GM21825 (cell line): ENCODE data around the gene TFG.

ENCODE experiments used
- ATAC-seq: cut with Tn5 transposase; IDR thresholded peaks from one replicate; pipeline ENCODE4 v1.9.1; 2021; ENCODE audit warnings: mild to moderate bottlenecking, moderate library complexity; ENCODE audit not compliant: unreplicated experiment

The TFG gene

DNA sequence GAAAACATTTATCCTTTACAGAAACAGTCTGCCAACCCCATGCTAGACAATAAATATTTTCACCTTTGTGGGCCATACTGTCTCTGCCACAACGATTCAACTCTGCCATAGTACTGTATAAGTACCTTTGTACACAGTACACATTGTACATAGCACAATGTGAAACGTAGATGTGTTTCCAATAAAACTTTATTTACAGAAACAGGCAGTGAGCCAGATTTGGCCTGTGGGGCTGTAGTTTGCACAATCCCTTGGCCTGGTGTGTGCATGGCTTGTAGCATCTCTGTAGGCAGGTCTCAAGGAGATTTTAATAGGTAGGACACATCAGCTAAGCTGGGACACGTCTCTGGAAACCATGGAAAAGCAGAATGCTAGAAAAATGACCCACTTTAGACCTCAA is 74.3 kb downstream of the TFG start:
- no peak for ATAC-seq

DNA sequence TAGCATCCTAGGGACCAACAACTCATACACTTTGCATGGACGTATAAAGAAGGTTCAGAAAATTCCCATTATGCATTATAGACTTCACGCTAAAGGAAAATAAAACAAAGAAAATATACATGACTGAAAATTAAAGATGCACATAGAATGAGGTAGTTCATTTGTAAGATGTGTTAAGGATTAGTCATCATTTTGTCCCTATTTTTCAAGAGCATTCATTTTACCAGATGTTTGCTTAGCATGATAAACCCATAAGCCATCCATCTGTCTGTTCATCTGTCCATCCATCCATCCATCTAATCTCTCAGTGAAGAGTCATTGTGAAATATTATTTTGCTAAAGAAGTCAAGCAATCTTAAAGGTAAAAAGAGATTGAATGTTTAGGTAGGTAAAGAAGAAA is 80.3 kb downstream of the TFG start:
- ATAC-seq, result no peak

DNA sequence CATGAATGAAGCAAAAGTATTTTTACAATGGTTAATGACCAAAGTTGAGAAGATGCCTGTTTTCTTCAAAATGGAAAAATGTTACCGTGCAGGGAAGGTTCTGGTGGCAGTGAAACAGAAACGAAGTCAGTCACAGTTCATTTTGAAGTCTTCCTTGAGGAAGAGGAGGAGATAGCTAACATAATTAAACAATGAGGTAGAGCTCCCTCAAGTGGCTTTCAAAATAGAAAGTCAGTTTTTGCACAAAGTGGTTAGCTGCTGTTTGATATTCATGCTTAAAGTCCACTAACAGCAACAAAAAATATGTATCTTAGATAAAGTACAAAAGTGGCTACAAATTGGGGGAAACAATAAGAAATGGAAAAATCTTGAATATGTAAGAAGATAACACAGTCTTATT is 87.3 kb downstream of the TFG start:
- no peak for ATAC-seq

DNA sequence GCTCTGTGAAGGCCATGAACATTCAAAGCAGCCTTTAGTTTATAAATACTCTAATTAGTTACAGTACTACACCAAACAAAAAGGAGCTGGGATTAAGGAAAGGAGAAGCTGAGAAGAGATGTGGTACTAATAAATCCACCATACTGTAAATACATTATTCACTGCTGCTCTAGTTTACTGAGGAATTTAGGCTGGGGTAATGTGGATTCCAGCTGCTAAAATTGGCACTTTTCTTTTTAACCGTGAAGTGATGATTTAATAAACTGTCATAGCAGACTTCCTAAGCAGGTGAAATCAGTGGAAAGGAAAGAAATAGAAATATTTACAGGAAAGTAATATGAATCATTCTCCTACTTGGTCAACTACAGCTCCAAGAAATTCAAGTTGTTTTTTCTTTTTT is 88.7 kb downstream of the TFG start:
- no peak for ATAC-seq
